K562 (cell line): Measurements from ENCODE around the gene MAST3. TPM values are rescaled to one million over a fixed set of nuclear protein-coding genes. Genes with fewer than 3 reads are reported as not detected.

ENCODE experiments used
- ATAC-seq: fragments of 200-7000 bp; cut with Tn5 transposase; 3 replicates; pipeline ENCODE4 v1.9.1; 2020; ENCODE audit warnings: moderate library complexity
- BruUV-seq: library from RNA; stranded (reverse); fragments of 400-500 nt; replicated peaks from 2 replicates; lab custom pipeline; 2021; lab: Mats Ljungman, UMichigan
- CTCF ChIA-PET: fragments of 300-600 bp; formaldehyde crosslinking; extraction: SDS; loops from one replicate; lab custom pipeline; 2021; ENCODE audit warnings: low intra/inter-chr PET ratio; lab: Yijun Ruan, JAX
- POLR2A ChIA-PET: fragments of 300-600, 350-650 bp; sonication (Branson Sonifier 250); formaldehyde crosslinking; extraction: SDS; loops from one replicate; lab custom pipeline; 2021; ENCODE audit warnings: antibody characterized with exemption, inconsistent platforms; lab: Yijun Ruan, JAX
- DNase-seq, 4 experiments: peaks; one replicate each; pipeline versions ENCODE4 v3.0.0 to v3.0.0-alpha.2; 2011 to 2018; ENCODE audit warnings: low spot score in 3 of 4, mixed read lengths in 3 of 4; ENCODE audit errors: extremely low read depth in 1 of 4
- FAIRE-seq: peaks from 2 replicates; lab custom pipeline; 2011; peaks lifted over from hg19 to GRCh38; lab: Jason Lieb, UNC
- H2AFZ ChIP-seq: 2 replicates; pipeline ENCODE4 v1.6.0; 2011; ENCODE audit warnings: low read depth, low read length, control low read depth, inconsistent platforms
- H3K27ac ChIP-seq: fragments of 200-600 bp; 3 replicates; pipeline ENCODE4 v1.8.0; 2011; ENCODE audit warnings: low read depth, mild to moderate bottlenecking, control low read depth, inconsistent platforms, low read length, moderate library complexity, mixed read lengths; ENCODE audit errors: extremely low read depth
- H3K27me3 ChIP-seq, 2 experiments: fragments of 300-600 bp in 1 of 2; 2 replicates in 1 of 2; 3 replicates in 1 of 2; pipeline versions ENCODE4 v1.6.0 to v1.8.0; 2011; ENCODE audit warnings: inconsistent platforms in 2 of 2, low read length in 2 of 2, mild to moderate bottlenecking in 1 of 2, mixed read lengths in 1 of 2, moderate library complexity in 1 of 2; ENCODE audit not compliant: control insufficient read depth in 2 of 2, insufficient read depth in 2 of 2
- H3K36me3 ChIP-seq: fragments of 300-600 bp; 3 replicates; pipeline ENCODE4 v1.8.0; 2011; ENCODE audit warnings: mild to moderate bottlenecking, low read length, inconsistent platforms; ENCODE audit not compliant: control insufficient read depth, insufficient read depth
- H3K4me1 ChIP-seq, 2 experiments: fragments of 200-600 bp in 1 of 2; replicated peaks in 1 of 2; 2 replicates in 1 of 2; 3 replicates in 1 of 2; pipeline versions ENCODE4 v1.5.1 to v1.8.0; 2011; ENCODE audit warnings: inconsistent platforms in 2 of 2, low read length in 2 of 2, mild to moderate bottlenecking in 1 of 2, mixed read lengths in 1 of 2, moderate library complexity in 1 of 2; ENCODE audit not compliant: control insufficient read depth in 2 of 2, insufficient read depth in 2 of 2
- H3K4me2 ChIP-seq: 2 replicates; pipeline ENCODE4 v1.6.1; 2011; ENCODE audit warnings: low read length, control low read depth, inconsistent platforms, mixed read lengths; ENCODE audit not compliant: insufficient read depth
- H3K4me3 ChIP-seq: fragments of 200-600 bp; sonication (generic), shearing (Covaris generic); 2 replicates; pipeline ENCODE4 v1.5.1; 2016; ENCODE audit warnings: control low read depth, inconsistent platforms
- H3K79me2 ChIP-seq: fragments of 200-600 bp; 3 replicates; pipeline ENCODE4 v1.8.0; 2011; ENCODE audit warnings: low read length, inconsistent platforms; ENCODE audit not compliant: control insufficient read depth, insufficient read depth
- H3K9ac ChIP-seq, 2 experiments: 2 replicates each; pipeline versions ENCODE4 v1.6.0 to v1.6.1; 2011; ENCODE audit warnings: low read depth in 2 of 2, low read length in 2 of 2, control low read depth in 1 of 2, inconsistent platforms in 1 of 2, mild to moderate bottlenecking in 1 of 2, mixed read lengths in 1 of 2; ENCODE audit not compliant: insufficient read depth in 1 of 2
- H3K9me1 ChIP-seq: one replicate; pipeline ENCODE4 v1.6.0; 2011; ENCODE audit warnings: inconsistent platforms, mild to moderate bottlenecking, low read length, moderate library complexity; ENCODE audit not compliant: control insufficient read depth, insufficient read depth
- H3K9me3 ChIP-seq: replicated peaks from 2 replicates; pipeline ENCODE4 v1.5.1; 2011; ENCODE audit warnings: low read depth, low read length, inconsistent platforms; ENCODE audit not compliant: control insufficient read depth, insufficient read depth
- H4K20me1 ChIP-seq: replicated peaks from 2 replicates; pipeline ENCODE4 v1.6.1; 2011; ENCODE audit warnings: low read length, inconsistent platforms, mixed read lengths; ENCODE audit not compliant: control insufficient read depth, insufficient read depth
- BRCA1 ChIP-seq, 2 experiments: fragments of 450-650 bp in 1 of 2; sonication (generic) in 1 of 2; formaldehyde crosslinking in 1 of 2; IDR thresholded peaks; 2 replicates each; pipeline versions ENCODE4 v1.5.0 to v1.6.1; 2017 to 2020; ENCODE audit warnings: mild to moderate bottlenecking in 1 of 2, missing genetic modification reagents in 1 of 2
- BRD9 ChIP-seq: fragments of 450-650 bp; IDR thresholded peaks from 2 replicates; pipeline ENCODE4 v1.6.1; 2018; ENCODE audit warnings: low read depth; ENCODE audit not compliant: partially characterized antibody
- CTBP1 ChIP-seq: fragments of 450-650 bp; IDR thresholded peaks from 2 replicates; pipeline ENCODE4 v1.6.1; 2016; ENCODE audit warnings: borderline replicate concordance
- FOSL1 ChIP-seq: fragments of 200-800 bp; sonication (Bioruptor generic); conservative IDR thresholded peaks from 2 replicates; pipeline ENCODE4 v1.6.1; 2016; ENCODE audit warnings: missing genetic modification characterization, missing compliant biosample characterization
- FOXK1 ChIP-seq: sonication (generic); formaldehyde crosslinking; IDR thresholded peaks from 2 replicates; pipeline ENCODE4 v1.8.0; 2022; ENCODE audit warnings: missing genetic modification reagents, mild to moderate bottlenecking, borderline replicate concordance
- GABPB1 ChIP-seq: sonication (generic); formaldehyde crosslinking; IDR thresholded peaks from 2 replicates; pipeline ENCODE4 v1.8.0; 2022; ENCODE audit warnings: mild to moderate bottlenecking, missing genetic modification reagents
- HDAC1 ChIP-seq, 2 experiments: fragments of 450-650 bp; IDR thresholded peaks; 2 replicates each; pipeline ENCODE4 v1.6.1; 2016 to 2017; ENCODE audit warnings: inconsistent platforms in 1 of 2, mild to moderate bottlenecking in 1 of 2, moderate library complexity in 1 of 2
- LCOR ChIP-seq: sonication (generic); formaldehyde crosslinking; IDR thresholded peaks from 2 replicates; pipeline ENCODE4 v1.8.0; 2022; ENCODE audit warnings: mild to moderate bottlenecking, missing genetic modification reagents
- MED1 ChIP-seq: sonication (generic); formaldehyde crosslinking; IDR thresholded peaks from 2 replicates; pipeline ENCODE4 v1.8.1; 2023; ENCODE audit warnings: missing genetic modification reagents, borderline replicate concordance
- PHB ChIP-seq: fragments of 250-450 bp; sonication (Bioruptor Pico); IDR thresholded peaks from 2 replicates; pipeline ENCODE4 v1.5.0; 2021
- PHF20 ChIP-seq: fragments of 450-650 bp; IDR thresholded peaks from 2 replicates; pipeline ENCODE4 v1.6.1; 2018; ENCODE audit not compliant: partially characterized antibody
- PML ChIP-seq: IDR thresholded peaks from 2 replicates; pipeline ENCODE4 v1.6.1; 2012; ENCODE audit warnings: low read length, inconsistent platforms
- POLR2A ChIP-seq: fragments of 450-650 bp; conservative IDR thresholded peaks from 2 replicates; pipeline ENCODE4 v1.6.1; 2016
- RCOR1 ChIP-seq, 2 experiments: IDR thresholded peaks; 2 replicates each; pipeline ENCODE4 v1.6.1; 2012; ENCODE audit warnings: low read depth in 2 of 2, low read length in 2 of 2, borderline replicate concordance in 1 of 2, improper control_type of control experiment in 1 of 2
- TEAD1 ChIP-seq, 2 experiments: fragments of 450-650 bp in 1 of 2; sonication (generic) in 1 of 2; formaldehyde crosslinking; IDR thresholded peaks; 2 replicates each; pipeline versions ENCODE4 v1.4.0 to v1.8.0; 2020 to 2022; ENCODE audit warnings: mild to moderate bottlenecking in 2 of 2, missing genetic modification reagents in 1 of 2
- TFAP4 ChIP-seq: sonication (generic); formaldehyde crosslinking; IDR thresholded peaks from 2 replicates; pipeline ENCODE4 v1.8.0; 2022; ENCODE audit warnings: missing genetic modification reagents, mild to moderate bottlenecking, moderate library complexity, borderline replicate concordance
- ZNF239 ChIP-seq: fragments of 250-450 bp; sonication (Bioruptor Pico); IDR thresholded peaks from 2 replicates; pipeline ENCODE4 v1.4.0; 2020; ENCODE audit warnings: mild to moderate bottlenecking
- ZNF431 ChIP-seq: sonication (generic); formaldehyde crosslinking; IDR thresholded peaks from 2 replicates; pipeline ENCODE4 v1.8.0; 2022; ENCODE audit warnings: mild to moderate bottlenecking, missing genetic modification reagents
- ZNF511 ChIP-seq: sonication (generic); formaldehyde crosslinking; IDR thresholded peaks from 2 replicates; pipeline ENCODE4 v1.8.0; 2022; ENCODE audit warnings: mild to moderate bottlenecking, missing genetic modification reagents
- WGBS: fragments of 100-300 bp; shearing (Covaris generic); methylation state at CpG from one replicate; pipeline ENCODE4 v1.1.6; 2016; ENCODE audit warnings: low coverage, mixed read lengths; ENCODE audit not compliant: insufficient coverage; ENCODE audit errors: missing lambda C conversion rate; 5-methylcytosine and 5-hydroxymethylcytosine counted together
- in situ Hi-C: fragments of 300-500 bp; cut with MboI; formaldehyde crosslinking; loops from 4 replicates; pipeline ENCODE4 v1.15.0; 2018; ENCODE audit warnings: inconsistent platforms, mixed read lengths
- intact Hi-C: fragments of 100-400 bp; cut with micrococcal nuclease; formaldehyde crosslinking; loops from 2 replicates; pipeline ENCODE4 v1.14.2; 2022
- polyA plus RNA-seq, 8 experiments: library from polyadenylated mRNA; depleted of rRNA in 4 of 8; stranded (reverse) in 5 of 8; unstranded in 3 of 8; fragments of >200 nt; fragmentation: Nextera tagmentation in 2 of 8; fragmentation: Illumina TruSeq in 1 of 8; extraction: Ambion mirVana in 2 of 8; extraction: Trizol in 1 of 8; gene quantifications; 2 replicates each; pipeline versions ENCODE4 v1.2.1 to v1.2.3, GENCODE V29; 2011 to 2014; ENCODE audit warnings: inconsistent platforms in 1 of 8, missing spikeins in 1 of 8
- total RNA-seq, 7 experiments: library from RNA; depleted of rRNA in 6 of 7; stranded (reverse); fragments of >200 nt in 6 of 7; fragmentation: Illumina TruSeq in 2 of 7; extraction: Trizol in 2 of 7; gene quantifications; 2 replicates each; pipeline versions ENCODE4 v1.2.1 to v1.2.3, GENCODE V29; 2011 to 2021; ENCODE audit warnings: low replicate concordance in 1 of 7

MAST3 gene
- total and polyA plus RNA-seq, 9 of the 15 experiments (the other 6 are each of a cell fraction or from before 2014, with no cell fraction given), result 0.94 to 9.9 (median 2.4) TPM

- H3K79me2 ChIP-seq, result peaks cover 18% of the 10 kb centered on the region
- ATAC-seq, result peak; percentile 8
- peaks cover 17 to 43% of the 10 kb centered on the region in 2 experiments; a peak in 4 of 5 replicates for H3K4me1 ChIP-seq
- POLR2A ChIA-PET, result interaction anchor here (0.6 to 2.3 kb wide), 13 partner anchors 10 to 291 kb away, joined by 3 to 11 read pairs (median 5); partner anchors contain the start of gene JUND
- peak in 3 of 4 experiments; percentile 49 to 56 (median 51) for DNase-seq
- peak overlapping the region; percentile 80 for H3K27ac ChIP-seq
- H3K9me3 ChIP-seq, result no peaks in the 10 kb centered on the region
- in situ Hi-C loops, result no loop called here
- peaks cover 33% of the 10 kb centered on the region; the same call in 2 of the 3 replicates for H3K36me3 ChIP-seq
- peak; percentile 66 for FAIRE-seq
- BruUV-seq, result TSS peak; percentile 75
- intact Hi-C loops, result no loop called here
- peak overlapping the region; percentile 57 for H2AFZ ChIP-seq
- peak overlapping the region; percentile 69 to 96 for H3K9ac ChIP-seq
- peak overlapping the region; percentile 94 for H3K4me2 ChIP-seq
- peaks cover 6% of the 10 kb centered on the region; the same call in 1 of the 2 replicates for H4K20me1 ChIP-seq
- CTCF ChIA-PET, result no interaction called here
- peak overlapping the region; percentile 89 for H3K4me3 ChIP-seq
- H3K9me1 ChIP-seq, result no peaks in the 10 kb centered on the region
- under 1% methylated on average over 45 of the region's 46 CpGs for WGBS
- no peaks in the 10 kb centered on the region for H3K27me3 ChIP-seq
- TF ChIP-seq GABPB1 (CRISPR knock-in tag), result peak; percentile 65; the same call in 1 of the 2 replicates
- TF ChIP-seq POLR2A, result peak; percentile 10
- peak in 1 of 2 experiments; percentile 24; a peak in 2 of 4 replicates for TF ChIP-seq RCOR1 (IDR thresholded peaks at IDR 0.05; ENCODE audit: borderline replicate concordance in 1 of 2, low read depth in 2 of 2, low read length in 2 of 2)
- TF ChIP-seq BRCA1 (IDR thresholded peaks at IDR 0.05), result no peak
- 0 out of 2 replicates have a peak, but pooled peaks have one; percentile 82 for TF ChIP-seq BRCA1 (CRISPR knock-in tag; IDR thresholded peaks at IDR 0.05)
- peak; percentile 47; the same call in 1 of the 2 replicates for TF ChIP-seq ZNF511 (CRISPR knock-in tag)
- 0 out of 2 replicates have a peak, but pooled peaks have one; percentile 24 for TF ChIP-seq ZNF239 (CRISPR knock-in tag)
- peak; percentile 86 for TF ChIP-seq FOXK1 (CRISPR knock-in tag)
- TF ChIP-seq HDAC1 (IDR thresholded peaks at IDR 0.05), result peak in 1 of 2 experiments; percentile 5; a peak in 2 of 4 replicates
- TF ChIP-seq TEAD1 (CRISPR knock-in tag; IDR thresholded peaks at IDR 0.05), result 0 out of 4 replicates have a peak, but pooled peaks of 1 of the 2 experiments have one; percentile 37
- TF ChIP-seq FOSL1 (tag), result 0 out of 2 replicates have a peak, but pooled peaks have one; percentile 29
- peak; percentile 47; the same call in 1 of the 2 replicates for TF ChIP-seq TFAP4 (CRISPR knock-in tag)
- peak; percentile 3; the same call in 1 of the 2 replicates for TF ChIP-seq CTBP1
- TF ChIP-seq ZNF431, result 0 out of 2 replicates have a peak, but pooled peaks have one; percentile 14
- TF ChIP-seq PHF20, result peak; percentile 39
- TF ChIP-seq LCOR, result 0 out of 2 replicates have a peak, but pooled peaks have one; percentile 50
- peak; percentile 51; the same call in 1 of the 2 replicates for TF ChIP-seq MED1 (CRISPR knock-in tag)
- peak; percentile 51; the same call in 1 of the 2 replicates for TF ChIP-seq PML
- TF ChIP-seq PHB (CRISPR knock-in tag), result no peak
- TF ChIP-seq BRD9, result no peak
Observed at GRCh38 chr19:18193388-18194180, 96.0 kb downstream of the MAST3 start.
